Measurements from ENCODE around the gene SCFD1. TPM values are rescaled to one million over a fixed set of nuclear protein-coding genes. Genes with fewer than 3 reads are reported as not detected.

Gene SCFD1
- total and polyA plus RNA-seq, 4 donors, result 78.3 to 190 (median 98.7) TPM

DNA sequence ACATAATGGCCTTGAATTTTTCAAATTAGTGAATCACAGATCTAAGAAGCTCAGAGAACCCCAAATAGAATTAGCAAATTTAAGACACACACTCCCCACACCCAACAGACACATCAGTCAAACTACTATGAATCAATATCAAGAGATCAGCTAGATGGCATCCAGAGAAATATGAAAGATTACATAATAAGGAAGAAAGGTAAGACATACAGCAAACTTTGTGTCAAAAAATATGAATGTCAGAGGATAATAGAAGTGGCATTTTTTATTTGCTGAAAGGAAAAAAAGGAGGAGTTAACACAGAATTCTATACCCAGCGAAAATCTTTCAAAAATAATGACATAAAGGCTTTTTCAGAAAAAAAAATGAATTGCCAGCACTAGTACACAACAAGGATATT lies 141.8 kb downstream of the SCFD1 start:
- Histone ChIP-seq H3K36me3 (ENCODE audit: control insufficient read depth, insufficient read depth, low read length) (no peaks in the 10 kb centered on the region), H3K27me3 (ENCODE audit: control insufficient read depth, insufficient read depth, low read length) (no peaks in the 10 kb centered on the region), H3K27ac (ENCODE audit: low read depth, low read length) (no peak overlapping the region), H3K4me3 (ENCODE audit: low read depth, low read length) (no peak overlapping the region), H3K4me1 (ENCODE audit: control insufficient read depth, insufficient read depth, low read length) (no peaks in the 10 kb centered on the region), H3K9me3 (ENCODE audit: control insufficient read depth, insufficient read depth, low read length) (peaks cover 9% of the 10 kb centered on the region)
- DNase-seq (ENCODE audit: low read depth in 4 of 6, low spot score in 6 of 6), result no peak
- no CpG with 5 or more reads among the region's 1 CpG for WGBS (ENCODE audit: insufficient coverage)

- WGBS (ENCODE audit: insufficient coverage), result 100% methylated on average over 4 of the region's 4 CpGs
- peaks cover 9% of the 10 kb centered on the region for H3K9me3 ChIP-seq (ENCODE audit: control insufficient read depth, insufficient read depth, low read length)
- DNase-seq (ENCODE audit: low read depth in 4 of 6, low spot score in 6 of 6), result no peak
- no peaks in the 10 kb centered on the region for H3K4me1 ChIP-seq (ENCODE audit: control insufficient read depth, insufficient read depth, low read length)
- H3K27ac ChIP-seq (ENCODE audit: low read depth, low read length), result no peak overlapping the region
- no peaks in the 10 kb centered on the region for H3K36me3 ChIP-seq (ENCODE audit: control insufficient read depth, insufficient read depth, low read length)
- H3K27me3 ChIP-seq (ENCODE audit: control insufficient read depth, insufficient read depth, low read length), result no peaks in the 10 kb centered on the region
- no peak overlapping the region for H3K4me3 ChIP-seq (ENCODE audit: low read depth, low read length)
Observed at GRCh38 chr14:30767624-30768023, 145.5 kb downstream of the SCFD1 start.

GRCh38 chr14:30768791-30769190 lies 146.7 kb downstream of the SCFD1 start:
- no peaks in the 10 kb centered on the region for H3K36me3 ChIP-seq (ENCODE audit: control insufficient read depth, insufficient read depth, low read length)
- H3K27ac ChIP-seq (ENCODE audit: low read depth, low read length), result no peak overlapping the region
- no peaks in the 10 kb centered on the region for H3K4me1 ChIP-seq (ENCODE audit: control insufficient read depth, insufficient read depth, low read length)
- H3K9me3 ChIP-seq (ENCODE audit: control insufficient read depth, insufficient read depth, low read length), result peaks cover under 1% of the 10 kb centered on the region
- DNase-seq (ENCODE audit: low read depth in 4 of 6, low spot score in 6 of 6), result no peak
- WGBS (ENCODE audit: insufficient coverage), result no CpG with 5 or more reads among the region's 1 CpG
- H3K4me3 ChIP-seq (ENCODE audit: low read depth, low read length), result no peak overlapping the region
- H3K27me3 ChIP-seq (ENCODE audit: control insufficient read depth, insufficient read depth, low read length), result no peaks in the 10 kb centered on the region

GRCh38 chr14:30770376-30770775 lies 148.3 kb downstream of the SCFD1 start:
- no peak for DNase-seq (ENCODE audit: low read depth in 4 of 6, low spot score in 6 of 6)
- Histone ChIP-seq H3K4me1 (ENCODE audit: control insufficient read depth, insufficient read depth, low read length) (no peaks in the 10 kb centered on the region), H3K4me3 (ENCODE audit: low read depth, low read length) (no peak overlapping the region), H3K36me3 (ENCODE audit: control insufficient read depth, insufficient read depth, low read length) (no peaks in the 10 kb centered on the region), H3K27me3 (ENCODE audit: control insufficient read depth, insufficient read depth, low read length) (no peaks in the 10 kb centered on the region), H3K27ac (ENCODE audit: low read depth, low read length) (no peak overlapping the region), H3K9me3 (ENCODE audit: control insufficient read depth, insufficient read depth, low read length) (no peaks in the 10 kb centered on the region)
- 93% methylated on average over 2 of the region's 6 CpGs for WGBS (ENCODE audit: insufficient coverage)

- H3K4me3 ChIP-seq (ENCODE audit: low read depth, low read length), result no peak overlapping the region
- H3K27ac ChIP-seq (ENCODE audit: low read depth, low read length), result no peak overlapping the region
- no peak for DNase-seq (ENCODE audit: low read depth in 4 of 6, low spot score in 6 of 6)
- H3K27me3 ChIP-seq (ENCODE audit: control insufficient read depth, insufficient read depth, low read length), result no peaks in the 10 kb centered on the region
- WGBS (ENCODE audit: insufficient coverage), result 92% methylated on average over 1 of the region's 5 CpGs
- no peaks in the 10 kb centered on the region for H3K9me3 ChIP-seq (ENCODE audit: control insufficient read depth, insufficient read depth, low read length)
- H3K4me1 ChIP-seq (ENCODE audit: control insufficient read depth, insufficient read depth, low read length), result no peaks in the 10 kb centered on the region
- no peaks in the 10 kb centered on the region for H3K36me3 ChIP-seq (ENCODE audit: control insufficient read depth, insufficient read depth, low read length)
Observed at GRCh38 chr14:30771595-30771994, 149.5 kb downstream of the SCFD1 start.

GRCh38 chr14:30779210-30779609 lies 157.1 kb downstream of the SCFD1 start:
- no peaks in the 10 kb centered on the region for H3K36me3 ChIP-seq (ENCODE audit: control insufficient read depth, insufficient read depth, low read length)

More at GRCh38 chr14:30779210-30779609, 157.1 kb downstream of the SCFD1 start:
- Histone ChIP-seq H3K9me3 (ENCODE audit: control insufficient read depth, insufficient read depth, low read length) (no peaks in the 10 kb centered on the region), H3K27me3 (ENCODE audit: control insufficient read depth, insufficient read depth, low read length) (no peaks in the 10 kb centered on the region), H3K27ac (ENCODE audit: low read depth, low read length) (no peak overlapping the region), H3K4me3 (ENCODE audit: low read depth, low read length) (no peak overlapping the region), H3K4me1 (ENCODE audit: control insufficient read depth, insufficient read depth, low read length) (no peaks in the 10 kb centered on the region)
- no peak for DNase-seq (ENCODE audit: low read depth in 4 of 6, low spot score in 6 of 6)

Other genes with a start within 250 kb of the SCFD1 start
- 10 to 100 TPM; 29.1 to 29.5 TPM for gene G2E3, start 63.2 kb upstream of the SCFD1 start, total RNA-seq
- 10 to 100 TPM; 19.4 to 23.5 TPM for gene G2E3, start 63.2 kb upstream of the SCFD1 start, polyA plus RNA-seq (ENCODE audit: insufficient read length in 2 of 2)